Measurements from ENCODE around the gene GRIK1.

DNA sequence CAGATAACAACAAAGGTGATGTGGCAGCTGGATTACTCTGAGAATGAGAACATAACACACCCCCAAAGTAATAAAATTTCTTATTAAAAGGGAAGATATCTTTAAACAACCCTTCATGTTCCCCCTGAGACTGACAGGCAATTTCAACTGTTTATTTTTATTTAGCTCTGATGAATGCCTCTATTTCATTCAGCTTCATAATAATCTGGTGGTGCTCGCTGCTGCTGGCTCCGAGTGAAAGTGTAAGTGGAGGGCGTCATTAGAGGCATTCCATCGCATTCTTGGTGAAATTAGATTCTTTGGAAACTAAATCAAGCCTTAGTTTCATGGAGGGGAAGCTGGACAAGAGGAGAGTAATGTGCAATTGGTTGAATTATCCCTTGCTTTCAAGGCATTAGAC, 128.9 kb downstream of the GRIK1 start:
- TF ChIP-seq, protein P1, sequence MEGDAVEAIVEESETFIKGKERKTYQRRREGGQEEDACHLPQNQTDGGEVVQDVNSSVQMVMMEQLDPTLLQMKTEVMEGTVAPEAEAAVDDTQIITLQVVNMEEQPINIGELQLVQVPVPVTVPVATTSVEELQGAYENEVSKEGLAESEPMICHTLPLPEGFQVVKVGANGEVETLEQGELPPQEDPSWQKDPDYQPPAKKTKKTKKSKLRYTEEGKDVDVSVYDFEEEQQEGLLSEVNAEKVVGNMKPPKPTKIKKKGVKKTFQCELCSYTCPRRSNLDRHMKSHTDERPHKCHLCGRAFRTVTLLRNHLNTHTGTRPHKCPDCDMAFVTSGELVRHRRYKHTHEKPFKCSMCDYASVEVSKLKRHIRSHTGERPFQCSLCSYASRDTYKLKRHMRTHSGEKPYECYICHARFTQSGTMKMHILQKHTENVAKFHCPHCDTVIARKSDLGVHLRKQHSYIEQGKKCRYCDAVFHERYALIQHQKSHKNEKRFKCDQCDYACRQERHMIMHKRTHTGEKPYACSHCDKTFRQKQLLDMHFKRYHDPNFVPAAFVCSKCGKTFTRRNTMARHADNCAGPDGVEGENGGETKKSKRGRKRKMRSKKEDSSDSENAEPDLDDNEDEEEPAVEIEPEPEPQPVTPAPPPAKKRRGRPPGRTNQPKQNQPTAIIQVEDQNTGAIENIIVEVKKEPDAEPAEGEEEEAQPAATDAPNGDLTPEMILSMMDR (optimal IDR thresholded peaks at IDR 0.05 in 1 of 3, IDR thresholded peaks at IDR 0.05 in 1 of 3, conservative IDR thresholded peaks at IDR 0.05 in 1 of 3; ENCODE audit: extremely low read depth in 1 of 3, insufficient read depth in 2 of 3, low read length in 3 of 3): no peak
- no peak for TF ChIP-seq EZH2 (IDR thresholded peaks at IDR 0.05; ENCODE audit: low read length)

Measured in keratinocyte (primary cell).